Measurements from ENCODE around the gene B2M. TPM values are rescaled to one million over a fixed set of nuclear protein-coding genes. Genes with fewer than 3 reads are reported as not detected.

The B2M gene
- total and polyA plus RNA-seq, 2 of the 13 experiments (the other 11 are each of a cell fraction or from before 2014, with no cell fraction given), result 784 to 857 TPM

GRCh38 chr15:44694416-44694815 is 16.9 kb upstream of the B2M start (continued):
- TF ChIP-seq MBNL3 (CRISPR knock-in tag; conservative IDR thresholded peaks at IDR 0.05), result no peak

- Histone ChIP-seq H3K27me3 (ENCODE audit: control insufficient read depth in 1 of 2, insufficient read depth in 2 of 2, low read length in 2 of 2) (no peaks in the 10 kb centered on the region; a peak in 1 of 5 replicates), H3K27ac (ENCODE audit: extremely low read length, insufficient read depth, low read length) (no peak overlapping the region), H3K4me1 (ENCODE audit: insufficient read depth, low read length) (peaks cover 9% of the 10 kb centered on the region; the same call in 1 of the 2 replicates), H3K9ac (ENCODE audit: insufficient read depth, low read depth, low read length) (no peak overlapping the region), H2AFZ (ENCODE audit: low read length) (no peak overlapping the region), H3K4me3 (replicated peaks in 1 of 3; ENCODE audit: insufficient read depth in 1 of 3, low read depth in 2 of 3, low read length in 3 of 3) (no peak overlapping the region), H3K9me3 (ENCODE audit: low read length) (no peaks in the 10 kb centered on the region), H3K36me3 (replicated peaks in 1 of 2; ENCODE audit: control insufficient read depth in 1 of 2, insufficient read depth in 2 of 2, low read length in 2 of 2) (no peaks in the 10 kb centered on the region), H3K79me2 (ENCODE audit: insufficient read depth, low read length) (no peaks in the 10 kb centered on the region), H3K4me2 (ENCODE audit: low read depth, low read length) (no peak overlapping the region), H4K20me1 (ENCODE audit: insufficient read depth, low read length) (no peaks in the 10 kb centered on the region)
- no TSS peak for BruUV-seq (replicated peaks)
- TF ChIP-seq ZNF510 (CRISPR knock-in tag; IDR thresholded peaks at IDR 0.05; ENCODE audit: low read depth) (no peak), ETV5 (CRISPR knock-in tag; IDR thresholded peaks at IDR 0.05; ENCODE audit: borderline replicate concordance) (no peak), EP300 (IDR thresholded peaks at IDR 0.05; ENCODE audit: low read depth in 2 of 2, low read length in 2 of 2) (no peak), EP300 (CRISPR knock-in tag; IDR thresholded peaks at IDR 0.05; ENCODE audit: borderline replicate concordance) (no peak), ZNF687 (CRISPR knock-in tag; IDR thresholded peaks at IDR 0.05) (no peak), ZFP91 (CRISPR knock-in tag; IDR thresholded peaks at IDR 0.05; ENCODE audit: borderline replicate concordance) (no peak), JDP2 (CRISPR knock-in tag; IDR thresholded peaks at IDR 0.05; ENCODE audit: borderline replicate concordance) (no peak), KMT2B (CRISPR knock-in tag; IDR thresholded peaks at IDR 0.05) (no peak), ZNF678 (CRISPR knock-in tag; IDR thresholded peaks at IDR 0.05) (no peak), NAIF1 (CRISPR knock-in tag; IDR thresholded peaks at IDR 0.05; ENCODE audit: borderline replicate concordance) (no peak), ZNF607 (CRISPR knock-in tag; IDR thresholded peaks at IDR 0.05; ENCODE audit: borderline replicate concordance) (no peak)
- DNase-seq (ENCODE audit: low spot score) (no peak), FAIRE-seq (no peak), ATAC-seq (no peak)
- intact Hi-C loops (cut with micrococcal nuclease; ENCODE audit: unreplicated experiment) (no loop called here), in situ Hi-C loops (cut with HindIII; ENCODE audit: extremely low pct_ligation_motif_present, low pct_unique_long_range_greater_than_20kb) (no loop called here)
- WGBS (ENCODE audit: low lambda C conversion rate), result 25% methylated on average over 3 of the region's 3 CpGs
- POLR2A ChIA-PET, result interaction anchor here (0.9 kb wide), 1 partner anchor 12 kb away, joined by 3 read pairs; no protein-coding TSS in a partner anchor
- CTCF ChIA-PET (ENCODE audit: low intra/inter-chr PET ratio, low total read pairs), result no interaction called here
Observed at GRCh38 chr15:44695294-44695693, 16.0 kb upstream of the B2M start.
